GM19035 (cell line): Measurements from ENCODE around the gene MISP.

Experiments
- ATAC-seq: cut with Tn5 transposase; IDR thresholded peaks from one replicate; pipeline ENCODE4 v1.9.1; 2021; ENCODE audit not compliant: unreplicated experiment

MISP gene

DNA sequence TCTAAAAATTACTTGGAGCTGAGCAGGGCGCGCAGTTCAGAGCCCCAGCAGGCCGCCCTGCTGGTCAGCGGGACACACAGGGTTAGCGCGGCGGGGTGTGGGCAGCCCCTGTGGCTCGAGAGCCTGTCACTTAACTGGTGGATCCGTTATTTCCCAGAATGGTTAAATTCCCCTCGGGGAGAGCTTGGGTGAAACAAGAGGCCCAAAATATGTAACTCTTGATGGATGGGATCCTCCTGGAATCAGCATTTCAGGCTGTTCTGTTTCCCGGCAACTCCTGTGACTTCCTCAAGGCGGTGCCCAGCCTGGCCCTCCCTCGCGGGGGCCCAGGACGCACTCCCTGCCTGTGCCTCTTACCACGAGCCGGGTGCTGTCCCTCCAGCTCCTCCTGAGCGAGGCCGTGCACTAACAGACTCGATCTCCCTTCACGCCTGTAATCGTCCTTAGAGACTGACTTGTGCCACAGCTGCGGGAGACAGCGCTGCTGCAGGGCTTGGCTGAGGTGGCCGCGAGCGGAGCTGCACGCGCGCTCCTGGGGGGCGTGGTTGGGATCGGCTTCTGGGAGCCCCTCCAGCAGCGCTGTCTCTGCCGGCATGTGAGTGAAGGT, 56.0 kb downstream of the MISP start:
- ATAC-seq = no peak

DNA sequence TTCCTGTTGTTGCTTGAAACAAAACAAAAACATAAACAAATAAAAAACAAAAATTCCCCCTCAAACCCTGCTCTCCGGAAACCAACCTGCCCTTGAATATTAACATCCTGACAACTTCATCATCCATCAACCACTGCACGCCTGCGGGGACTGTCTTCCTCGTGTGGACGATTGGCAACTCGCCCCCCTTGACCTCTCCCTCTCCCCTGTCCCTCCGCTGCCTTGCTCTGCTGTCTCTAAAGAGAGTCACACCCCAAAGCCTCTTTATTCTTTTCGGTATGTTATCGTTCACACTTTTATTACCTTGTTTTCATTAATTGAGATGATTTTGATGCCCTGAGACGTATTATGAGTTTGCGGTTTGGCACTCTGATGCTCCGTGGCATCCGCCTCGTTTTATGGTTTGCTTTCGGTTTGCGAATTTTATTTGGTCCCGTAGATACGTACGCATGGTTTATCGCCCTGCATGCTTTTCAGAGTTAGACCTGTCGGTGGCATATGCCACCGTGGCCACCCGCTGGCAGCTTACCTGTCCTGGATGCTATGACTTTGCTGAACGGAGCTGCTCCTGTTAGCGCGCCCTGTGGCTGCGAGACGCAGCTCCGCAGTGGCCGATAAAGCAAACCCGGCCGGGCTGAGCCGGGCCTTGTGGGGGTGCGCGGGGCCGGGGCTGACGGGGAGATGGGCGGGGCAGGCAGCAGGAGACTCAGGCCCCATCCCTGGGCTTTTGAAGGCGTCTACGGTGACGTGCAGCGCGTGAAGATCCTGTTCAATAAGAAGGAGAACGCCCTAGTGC, 56.9 kb downstream of the MISP start:
- ATAC-seq = no peak

DNA sequence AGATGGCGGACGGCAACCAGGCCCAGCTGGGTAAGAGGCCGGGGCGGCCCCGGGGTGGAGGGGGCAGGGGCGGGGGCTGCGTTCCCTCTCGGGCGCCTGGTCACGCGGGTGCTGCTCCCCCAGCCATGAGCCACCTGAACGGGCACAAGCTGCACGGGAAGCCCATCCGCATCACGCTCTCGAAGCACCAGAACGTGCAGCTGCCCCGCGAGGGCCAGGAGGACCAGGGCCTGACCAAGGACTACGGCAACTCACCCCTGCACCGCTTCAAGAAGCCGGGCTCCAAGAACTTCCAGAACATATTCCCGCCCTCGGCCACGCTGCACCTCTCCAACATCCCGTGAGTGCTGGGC, 57.5 kb downstream of the MISP start:
- ATAC-seq = no peak

DNA sequence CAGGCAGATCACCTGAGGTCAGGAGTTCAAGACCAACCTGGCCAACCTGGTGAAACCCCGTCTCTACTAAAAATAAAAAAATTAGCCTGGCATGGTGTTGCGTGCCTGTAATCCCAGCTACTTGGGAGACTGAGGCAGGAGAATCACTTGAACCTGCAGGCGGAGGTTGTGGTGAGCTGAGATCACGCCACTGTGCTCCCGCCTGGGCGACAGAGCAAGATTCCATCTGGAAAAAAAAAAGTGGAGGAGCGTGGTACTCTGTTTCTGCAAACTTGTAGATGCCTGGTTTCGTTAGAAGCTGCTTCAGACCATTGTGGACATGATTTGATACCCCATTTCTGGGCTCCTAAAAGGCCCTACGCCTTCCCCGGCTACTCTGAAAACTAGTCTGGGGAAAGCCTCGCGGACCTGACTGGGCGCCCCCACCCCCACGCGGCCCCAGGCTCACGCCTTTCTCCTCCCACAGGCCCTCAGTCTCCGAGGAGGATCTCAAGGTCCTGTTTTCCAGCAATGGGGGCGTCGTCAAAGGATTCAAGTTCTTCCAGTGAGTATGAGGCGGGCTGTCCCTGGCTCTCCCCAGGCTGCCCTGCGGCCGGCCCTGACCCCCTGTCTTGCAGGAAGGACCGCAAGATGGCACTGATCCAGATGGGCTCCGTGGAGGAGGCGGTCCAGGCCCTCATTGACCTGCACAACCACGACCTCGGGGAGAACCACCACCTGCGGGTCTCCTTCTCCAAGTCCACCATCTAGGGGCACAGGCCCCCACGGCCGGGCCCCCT, 59.4 kb downstream of the MISP start:
- no peak for ATAC-seq

DNA sequence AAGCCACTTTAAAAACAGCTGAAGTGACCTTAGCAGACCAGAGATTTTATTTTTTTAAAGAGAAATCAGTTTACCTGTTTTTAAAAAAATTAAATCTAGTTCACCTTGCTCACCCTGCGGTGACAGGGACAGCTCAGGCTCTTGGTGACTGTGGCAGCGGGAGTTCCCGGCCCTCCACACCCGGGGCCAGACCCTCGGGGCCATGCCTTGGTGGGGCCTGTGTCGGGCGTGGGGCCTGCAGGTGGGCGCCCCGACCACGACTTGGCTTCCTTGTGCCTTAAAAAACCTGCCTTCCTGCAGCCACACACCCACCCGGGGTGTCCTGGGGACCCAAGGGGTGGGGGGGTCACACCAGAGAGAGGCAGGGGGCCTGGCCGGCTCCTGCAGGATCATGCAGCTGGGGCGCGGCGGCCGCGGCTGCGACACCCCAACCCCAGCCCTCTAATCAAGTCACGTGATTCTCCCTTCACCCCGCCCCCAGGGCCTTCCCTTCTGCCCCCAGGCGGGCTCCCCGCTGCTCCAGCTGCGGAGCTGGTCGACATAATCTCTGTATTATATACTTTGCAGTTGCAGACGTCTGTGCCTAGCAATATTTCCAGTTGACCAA, 60.1 kb downstream of the MISP start:
- no peak for ATAC-seq

DNA sequence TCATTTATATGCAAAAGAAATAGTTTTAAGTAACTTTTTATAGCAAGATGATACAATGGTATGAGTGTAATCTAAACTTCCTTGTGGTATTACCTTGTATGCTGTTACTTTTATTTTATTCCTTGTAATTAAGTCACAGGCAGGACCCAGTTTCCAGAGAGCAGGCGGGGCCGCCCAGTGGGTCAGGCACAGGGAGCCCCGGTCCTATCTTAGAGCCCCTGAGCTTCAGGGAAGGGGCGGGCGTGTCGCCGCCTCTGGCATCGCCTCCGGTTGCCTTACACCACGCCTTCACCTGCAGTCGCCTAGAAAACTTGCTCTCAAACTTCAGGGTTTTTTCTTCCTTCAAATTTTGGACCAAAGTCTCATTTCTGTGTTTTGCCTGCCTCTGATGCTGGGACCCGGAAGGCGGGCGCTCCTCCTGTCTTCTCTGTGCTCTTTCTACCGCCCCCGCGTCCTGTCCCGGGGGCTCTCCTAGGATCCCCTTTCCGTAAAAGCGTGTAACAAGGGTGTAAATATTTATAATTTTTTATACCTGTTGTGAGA, 60.7 kb downstream of the MISP start:
- ATAC-seq = no peak

DNA sequence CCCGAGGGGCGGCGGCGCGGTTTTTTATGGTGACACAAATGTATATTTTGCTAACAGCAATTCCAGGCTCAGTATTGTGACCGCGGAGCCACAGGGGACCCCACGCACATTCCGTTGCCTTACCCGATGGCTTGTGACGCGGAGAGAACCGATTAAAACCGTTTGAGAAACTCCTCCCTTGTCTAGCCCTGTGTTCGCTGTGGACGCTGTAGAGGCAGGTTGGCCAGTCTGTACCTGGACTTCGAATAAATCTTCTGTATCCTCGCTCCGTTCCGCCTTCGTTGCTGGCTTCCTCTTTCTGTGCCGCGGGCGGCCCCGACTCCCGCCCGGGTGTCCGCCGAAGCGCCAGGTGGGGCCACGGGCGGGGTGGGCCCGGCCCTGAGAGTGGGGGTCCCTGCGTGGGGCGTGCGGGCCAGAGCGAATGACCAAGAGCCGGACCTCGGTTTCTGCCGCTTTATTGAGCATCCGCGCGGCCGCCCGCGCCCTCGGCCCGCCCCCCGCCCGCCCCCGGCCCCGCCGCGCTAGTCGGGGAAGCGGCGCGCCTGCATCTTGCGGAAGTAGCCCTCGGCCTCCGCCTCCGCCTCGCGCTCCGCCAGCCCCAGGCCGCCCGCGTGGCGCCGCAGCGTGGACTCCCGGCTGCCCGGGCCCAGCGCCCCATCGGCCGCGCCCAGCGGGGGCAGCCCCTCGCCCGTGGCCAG, 61.3 kb downstream of the MISP start:
- ATAC-seq = no peak

DNA sequence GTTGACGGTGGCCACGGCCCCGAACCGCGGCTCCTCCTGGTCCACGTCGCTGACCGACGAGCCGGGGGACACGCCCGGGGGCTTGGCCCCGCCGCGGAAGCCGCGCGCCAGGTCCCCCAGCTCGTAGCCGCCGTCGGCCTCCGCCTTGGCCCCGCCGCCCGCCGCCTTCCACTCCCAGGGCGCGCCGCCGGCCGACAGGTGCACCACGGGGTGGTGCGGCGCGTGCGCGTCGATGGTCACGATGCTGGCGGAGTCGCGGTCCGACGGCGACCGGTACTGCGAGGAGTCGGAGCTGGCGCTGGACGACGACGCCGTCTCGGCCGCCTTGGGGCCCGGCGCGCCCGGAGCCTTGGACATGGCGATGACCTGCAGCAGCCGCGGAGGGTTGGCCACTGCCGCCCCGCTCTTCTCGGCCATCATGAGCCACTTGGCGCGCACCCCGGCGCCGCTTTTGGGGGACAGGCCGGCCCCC, 61.9 kb downstream of the MISP start:
- no peak for ATAC-seq

DNA sequence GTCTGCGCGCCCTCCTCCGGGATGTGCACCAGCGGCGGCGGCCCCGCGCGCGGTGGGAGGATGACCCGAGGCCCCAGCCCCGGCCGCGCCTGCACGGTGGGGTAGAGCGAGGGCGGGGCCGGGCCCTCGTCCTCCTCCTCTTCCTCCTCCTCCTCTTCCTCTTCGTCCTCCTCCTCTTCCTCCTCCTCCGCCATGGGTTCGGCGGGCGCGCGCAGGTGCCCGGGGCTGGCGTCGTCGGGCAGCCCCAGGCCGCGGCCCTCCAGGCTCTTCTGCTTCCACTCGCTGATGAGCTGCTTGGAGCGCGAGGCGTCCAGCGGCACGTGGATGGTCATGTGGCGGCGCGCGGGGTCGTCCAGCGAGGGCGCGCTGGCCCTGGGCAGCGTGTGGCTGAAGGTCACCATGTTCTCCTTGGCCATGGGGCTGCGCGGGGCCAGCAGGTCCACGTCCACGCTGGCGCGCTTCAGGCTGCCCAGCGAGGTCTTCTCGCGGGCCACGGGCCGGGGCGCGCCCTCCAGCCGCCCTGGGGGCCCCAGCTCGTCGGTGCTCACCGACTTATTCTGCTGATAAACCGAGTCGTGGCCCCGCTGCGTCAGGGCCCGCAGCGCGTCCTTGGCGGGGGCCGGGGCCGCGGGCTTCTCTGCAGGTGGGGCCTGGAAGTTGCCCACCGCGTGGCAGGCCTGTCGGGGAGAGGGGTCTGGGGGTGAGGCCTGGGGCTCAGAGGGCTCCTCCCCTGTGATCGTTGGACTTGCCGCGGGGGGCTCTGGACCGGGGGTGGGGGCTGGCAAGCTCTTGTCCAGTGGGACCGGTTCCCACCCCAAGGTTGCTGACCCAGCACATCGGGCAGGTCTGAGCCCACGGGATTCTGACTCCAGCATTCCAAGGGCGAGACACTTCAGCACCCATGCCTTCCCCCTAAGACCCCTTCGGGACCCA, 62.6 kb downstream of the MISP start:
- ATAC-seq = no peak
